HG03280 (cell line): Measurements from ENCODE around the gene TMEM87B.

Source experiments
- ATAC-seq: cut with Tn5 transposase; IDR thresholded peaks from one replicate; pipeline ENCODE4 v1.9.1; 2021; ENCODE audit warnings: mild to moderate bottlenecking, moderate library complexity; ENCODE audit not compliant: unreplicated experiment

Gene TMEM87B, protein sequence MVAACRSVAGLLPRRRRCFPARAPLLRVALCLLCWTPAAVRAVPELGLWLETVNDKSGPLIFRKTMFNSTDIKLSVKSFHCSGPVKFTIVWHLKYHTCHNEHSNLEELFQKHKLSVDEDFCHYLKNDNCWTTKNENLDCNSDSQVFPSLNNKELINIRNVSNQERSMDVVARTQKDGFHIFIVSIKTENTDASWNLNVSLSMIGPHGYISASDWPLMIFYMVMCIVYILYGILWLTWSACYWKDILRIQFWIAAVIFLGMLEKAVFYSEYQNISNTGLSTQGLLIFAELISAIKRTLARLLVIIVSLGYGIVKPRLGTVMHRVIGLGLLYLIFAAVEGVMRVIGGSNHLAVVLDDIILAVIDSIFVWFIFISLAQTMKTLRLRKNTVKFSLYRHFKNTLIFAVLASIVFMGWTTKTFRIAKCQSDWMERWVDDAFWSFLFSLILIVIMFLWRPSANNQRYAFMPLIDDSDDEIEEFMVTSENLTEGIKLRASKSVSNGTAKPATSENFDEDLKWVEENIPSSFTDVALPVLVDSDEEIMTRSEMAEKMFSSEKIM

GRCh38 chr2:112054847-112055729 lies at the start of gene TMEM87B:
TMEM87B (plus strand) TSS chr2:112055269; CDS start chr2:112055592, 323 bp downstream.
- ATAC-seq = peak; percentile 62

GRCh38 chr2:112005406-112006075 lies 49.5 kb upstream of the TMEM87B start:
- ATAC-seq = no peak

DNA sequence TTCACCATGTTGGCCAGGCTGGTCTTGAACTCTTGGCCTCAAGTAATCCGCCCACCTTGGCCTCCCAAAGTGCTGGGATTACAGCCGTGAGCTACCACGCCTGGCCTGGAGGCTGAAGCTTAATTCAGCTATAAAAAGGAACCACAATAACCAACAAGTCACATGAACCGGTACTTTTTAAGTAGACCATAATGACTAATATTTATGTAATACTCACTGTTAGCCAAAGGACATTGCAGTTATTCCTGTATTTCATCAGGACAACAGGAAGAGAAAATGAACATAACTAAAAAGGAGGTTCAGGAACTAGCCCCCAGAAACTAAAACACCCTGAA lies 49.0 kb upstream of the TMEM87B start:
- ATAC-seq = no peak

GRCh38 chr2:112007493-112007892 lies 47.6 kb upstream of the TMEM87B start:
- ATAC-seq = no peak

- ATAC-seq = no peak
These were observed 46.1 kb upstream of the TMEM87B start for GRCh38 chr2:112008910-112009485.

DNA sequence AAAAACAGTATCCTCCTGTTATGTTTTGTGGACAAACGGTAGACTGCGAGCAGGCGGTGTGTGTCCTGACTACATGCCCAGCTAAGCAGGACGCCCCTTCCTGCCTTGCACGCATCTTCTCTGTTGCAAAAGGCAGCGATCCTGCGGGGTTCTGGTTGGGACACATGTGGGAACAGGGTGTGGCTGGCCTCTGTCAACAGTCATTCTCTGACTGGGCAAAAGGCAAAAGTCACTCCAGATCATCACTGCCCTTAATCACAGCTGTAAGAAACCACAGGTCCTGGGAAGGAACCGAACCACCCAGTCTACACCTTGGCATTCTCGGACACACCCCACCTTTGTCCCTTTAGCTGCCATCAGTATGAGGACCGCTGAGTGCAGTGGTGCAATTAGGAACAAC lies 44.3 kb upstream of the TMEM87B start:
- ATAC-seq = no peak

DNA sequence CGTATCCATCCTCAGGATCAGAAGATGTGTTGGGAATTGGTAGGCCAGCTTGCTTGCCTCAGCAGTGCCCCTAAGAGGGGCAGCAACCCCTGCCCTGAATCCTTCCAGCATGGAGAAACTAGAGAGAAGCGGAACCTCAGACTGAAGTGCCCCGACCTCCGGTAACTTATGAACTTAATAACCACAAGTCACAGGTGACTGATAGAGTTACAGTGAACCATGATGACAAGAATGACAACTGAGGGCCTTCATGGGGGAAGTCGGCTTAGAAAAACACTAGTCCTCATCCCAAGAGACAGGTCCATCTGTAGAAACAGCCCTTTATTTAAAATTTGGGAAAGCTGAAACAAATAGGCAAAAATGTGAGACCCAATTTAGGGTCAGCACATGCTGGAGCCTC lies 42.5 kb upstream of the TMEM87B start:
- ATAC-seq = no peak

GRCh38 chr2:112018846-112019245 lies 36.2 kb upstream of the TMEM87B start:
- ATAC-seq = no peak

- no peak for ATAC-seq
These were observed 35.5 kb upstream of the TMEM87B start for GRCh38 chr2:112019569-112019982.

GRCh38 chr2:112020561-112020960 lies 34.5 kb upstream of the TMEM87B start:
- ATAC-seq = no peak

DNA sequence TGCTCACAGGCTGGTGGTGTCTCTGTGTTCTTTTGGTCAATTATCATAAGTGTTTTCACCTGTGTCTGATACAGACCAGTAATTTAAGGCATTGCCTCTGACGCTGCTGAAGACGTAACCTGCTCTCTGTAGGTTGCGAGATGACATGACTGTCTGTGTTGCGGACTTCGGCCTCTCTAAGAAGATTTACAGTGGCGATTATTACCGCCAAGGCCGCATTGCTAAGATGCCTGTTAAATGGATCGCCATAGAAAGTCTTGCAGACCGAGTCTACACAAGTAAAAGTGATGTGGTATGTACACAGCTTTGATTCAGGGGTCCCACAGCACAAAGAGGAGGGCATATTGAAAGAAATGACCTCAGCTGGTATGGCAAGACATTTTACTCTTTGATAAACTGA lies 33.8 kb upstream of the TMEM87B start:
- ATAC-seq = no peak

DNA sequence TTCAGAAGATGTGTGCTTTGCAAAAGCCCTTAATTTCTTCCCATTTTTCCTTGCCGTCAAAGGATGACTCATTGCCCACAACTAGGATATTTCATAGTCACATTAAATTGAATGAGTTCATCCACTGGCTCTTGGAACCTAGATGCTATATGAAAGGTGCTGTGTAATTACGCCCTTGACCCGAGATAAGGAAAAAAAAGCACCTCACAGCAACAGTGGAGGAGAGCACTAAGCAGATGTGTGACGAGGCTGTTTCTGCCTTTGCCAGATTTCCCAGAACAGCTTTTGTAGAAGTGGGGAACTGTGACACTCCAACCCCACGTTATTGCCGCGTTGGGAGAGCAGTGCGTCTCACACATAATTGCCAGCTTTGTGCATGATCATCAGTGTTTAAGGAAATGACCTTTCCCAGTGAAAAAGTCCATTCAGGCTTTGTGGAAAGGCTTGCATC lies 33.3 kb upstream of the TMEM87B start:
- ATAC-seq = no peak

- no peak for ATAC-seq
These were observed 31.4 kb upstream of the TMEM87B start for GRCh38 chr2:112023707-112024106.

DNA sequence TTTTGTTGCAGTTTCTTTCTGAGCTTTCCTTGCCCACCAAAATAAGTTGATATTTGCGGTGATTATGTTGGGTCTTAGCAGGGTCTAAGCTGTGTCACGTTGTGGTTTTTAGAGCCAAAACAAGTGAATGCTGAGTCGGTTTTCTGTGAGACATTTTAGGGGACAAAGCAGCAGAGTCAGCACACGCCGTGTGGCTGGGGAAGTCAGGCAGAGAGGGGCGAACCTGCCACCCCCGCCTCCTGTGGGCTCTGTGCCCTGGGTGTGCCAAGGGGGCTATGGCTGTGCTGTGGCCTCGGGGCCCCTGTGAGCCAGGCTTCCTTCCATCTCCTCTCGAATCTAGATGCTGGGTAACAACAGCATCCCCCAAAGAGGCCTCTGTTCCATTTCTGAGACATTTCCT lies 30.8 kb upstream of the TMEM87B start:
- no peak for ATAC-seq

GRCh38 chr2:112024896-112025491 lies 30.1 kb upstream of the TMEM87B start:
- no peak for ATAC-seq

DNA sequence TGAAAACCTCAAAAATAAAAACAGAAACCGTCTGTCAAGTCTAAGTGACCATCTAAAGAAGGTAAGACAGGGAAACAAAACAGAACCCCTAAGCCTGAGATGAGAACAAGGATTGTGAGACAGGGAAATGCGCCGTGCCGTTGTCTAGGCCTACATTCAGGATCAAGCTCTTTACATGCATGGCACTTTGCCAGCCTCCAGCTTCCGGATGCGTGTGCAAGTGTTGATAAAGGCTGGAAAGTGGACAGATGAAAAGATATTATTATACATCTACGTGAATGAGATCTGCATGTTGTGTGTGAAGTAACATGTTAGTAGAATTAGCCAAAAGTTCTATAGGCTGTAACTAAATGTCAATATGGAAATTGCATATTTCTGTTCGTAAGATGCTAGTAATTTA lies 28.6 kb upstream of the TMEM87B start:
- ATAC-seq = no peak

DNA sequence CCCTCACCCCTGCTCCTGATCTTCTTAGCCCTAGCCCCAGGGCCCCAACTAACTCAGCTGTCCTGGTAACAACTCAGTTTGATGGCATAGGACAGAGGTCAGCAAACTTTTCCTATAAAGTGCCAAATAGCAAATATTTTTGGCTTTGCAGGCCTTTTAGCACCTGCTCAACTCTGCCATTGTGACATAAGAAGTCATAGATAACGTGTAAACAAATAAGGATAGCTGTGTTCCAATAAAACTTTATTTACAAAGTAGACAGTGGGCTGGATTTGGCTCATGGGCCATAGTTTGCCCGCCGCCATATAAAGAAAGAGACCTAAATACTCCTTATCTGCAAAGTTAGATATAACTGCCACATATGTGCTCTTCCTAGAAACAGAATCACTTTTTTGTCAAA lies 27.3 kb upstream of the TMEM87B start:
- no peak for ATAC-seq

DNA sequence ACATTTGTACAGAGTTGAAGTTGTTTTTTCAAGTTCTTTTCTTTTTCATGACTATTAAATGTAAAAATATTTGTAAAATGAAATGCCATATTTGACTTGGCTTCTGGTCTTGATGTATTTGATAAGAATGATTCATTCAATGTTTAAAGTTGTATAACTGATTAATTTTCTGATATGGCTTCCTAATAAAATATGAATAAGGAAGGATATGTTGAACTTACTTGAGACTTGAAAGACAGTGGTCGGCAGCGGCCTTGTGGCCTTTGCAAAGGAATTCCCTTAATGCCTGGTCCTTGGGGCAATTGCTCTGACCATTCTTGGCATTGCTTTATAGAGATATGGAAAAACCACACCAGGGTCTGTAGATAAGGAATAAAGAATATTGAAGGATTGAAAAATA lies 25.9 kb upstream of the TMEM87B start:
- no peak for ATAC-seq

DNA sequence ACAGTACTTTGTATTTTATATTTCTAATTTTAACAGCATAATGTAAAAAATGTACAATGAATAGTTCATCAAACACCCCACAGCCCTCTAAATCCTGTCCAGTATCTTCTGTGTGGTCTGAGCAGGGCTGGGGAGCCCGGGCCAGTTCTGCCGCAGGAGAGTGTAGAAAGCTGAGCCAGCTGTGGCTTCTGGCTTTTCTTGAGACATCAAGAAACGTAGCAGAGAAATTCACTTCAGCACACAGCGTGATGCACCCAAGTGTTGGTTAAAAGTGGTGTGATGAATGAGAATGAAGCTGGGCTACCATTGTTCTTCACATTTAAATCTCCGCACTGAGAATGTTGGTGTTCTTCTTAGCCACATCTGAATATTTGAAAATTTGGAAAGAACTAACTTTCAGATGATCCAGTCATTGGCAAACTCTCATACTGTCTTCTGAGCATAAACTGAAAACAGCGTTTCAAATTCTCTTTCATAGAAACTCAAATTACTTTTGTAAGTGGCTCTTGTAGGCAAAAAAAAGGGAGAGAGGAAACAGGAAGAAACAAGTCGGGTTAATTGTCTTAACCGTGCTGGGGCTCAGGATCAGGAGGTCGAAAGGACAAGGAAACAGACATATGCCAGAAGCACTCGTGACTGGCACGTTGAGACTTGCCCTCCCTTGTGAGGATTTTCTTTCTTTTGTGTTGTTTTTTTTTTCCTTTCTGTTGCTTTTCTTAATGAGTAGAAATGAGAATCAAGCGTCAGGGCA lies 23.4 kb upstream of the TMEM87B start:
- no peak for ATAC-seq

DNA sequence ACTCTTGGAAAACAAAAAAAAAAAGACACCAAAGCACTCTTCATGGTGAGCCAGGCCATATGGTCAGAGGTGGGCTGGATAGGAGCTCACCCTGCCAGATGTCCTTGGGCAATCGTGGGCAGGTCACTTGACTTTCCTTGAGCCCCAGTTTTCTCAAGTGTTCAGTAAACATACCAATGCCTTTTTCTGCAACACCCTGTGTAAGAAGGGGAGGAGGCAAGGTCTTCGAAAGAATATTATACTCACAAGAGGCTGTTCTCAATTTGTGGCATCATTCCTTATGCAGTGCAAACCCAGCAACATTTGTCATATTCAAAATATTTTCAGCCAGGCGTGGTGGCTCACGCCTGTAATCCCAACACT lies 22.9 kb upstream of the TMEM87B start:
- ATAC-seq = no peak
